ENCODE measurements around the gene BAD.
A peak's percentile ranks its signal among the peaks of the same experiment; 100 is the strongest.

GRCh38 chr11:64241491-64242374 lies 42.7 kb downstream of the BAD start:
- no peak for TF ChIP-seq BHLHE40 (IDR thresholded peaks at IDR 0.05; ENCODE audit: low read depth, low read length)
- no peak for TF ChIP-seq FOSB (CRISPR knock-in tag; IDR thresholded peaks at IDR 0.05)
- TF ChIP-seq CTCF (IDR thresholded peaks at IDR 0.05): no peak
- no peak for TF ChIP-seq NPAS2 (CRISPR knock-in tag; IDR thresholded peaks at IDR 0.05; ENCODE audit: borderline replicate concordance)
- no peak for TF ChIP-seq RARB (CRISPR knock-in tag; IDR thresholded peaks at IDR 0.05)
- TF ChIP-seq POLR2A (IDR thresholded peaks at IDR 0.05; ENCODE audit: low read length): peak; percentile 49
- TF ChIP-seq RCOR1 (IDR thresholded peaks at IDR 0.05; ENCODE audit: low read depth, low read length): no peak
- no peak for TF ChIP-seq HDAC2 (IDR thresholded peaks at IDR 0.05)
- TF ChIP-seq CEBPB (IDR thresholded peaks at IDR 0.05): no peak
- no peak for TF ChIP-seq REST (IDR thresholded peaks at IDR 0.05)
- TF ChIP-seq JUNB (IDR thresholded peaks at IDR 0.05): no peak
- TF ChIP-seq CBX2 (IDR thresholded peaks at IDR 0.05; ENCODE audit: borderline replicate concordance, low read depth): no peak
- TF ChIP-seq EP300 (IDR thresholded peaks at IDR 0.05): no peak
- TF ChIP-seq MAZ (IDR thresholded peaks at IDR 0.05; ENCODE audit: borderline replicate concordance, low read depth, low read length): no peak

Data from A549 (cell line).